Neural progenitor cell (in vitro differentiated cells): ENCODE data around the gene LZTS2. TPM values are rescaled to one million over a fixed set of nuclear protein-coding genes. Genes with fewer than 3 reads are reported as not detected.

Source experiments
- DNase-seq: peaks from one replicate; pipeline ENCODE4 v3.0.0-alpha.2; 2016; ENCODE audit warnings: low spot score
- H2AFZ ChIP-seq: fragments of 200-600 bp; sonication (generic); replicated peaks from 2 replicates; pipeline ENCODE4 v1.6.1; 2016; ENCODE audit warnings: antibody characterized with exemption
- H3F3A ChIP-seq: fragments of 200-600 bp; sonication (generic); 2 replicates; pipeline ENCODE4 v1.6.1; 2016; ENCODE audit warnings: antibody characterized with exemption, low read depth
- H3K27ac ChIP-seq: fragments of 200-600 bp; sonication (generic); 2 replicates; pipeline ENCODE4 v1.5.1; 2016; ENCODE audit warnings: mild to moderate bottlenecking
- H3K27me3 ChIP-seq: fragments of 200-600 bp; sonication (generic); 2 replicates; pipeline ENCODE4 v1.6.1; 2016; ENCODE audit warnings: mild to moderate bottlenecking, moderate library complexity
- H3K36me3 ChIP-seq: fragments of 200-600 bp; sonication (generic); 2 replicates; pipeline ENCODE4 v1.5.1; 2016
- H3K4me1 ChIP-seq: fragments of 200-600 bp; sonication (generic); 2 replicates; pipeline ENCODE4 v1.6.1; 2016; ENCODE audit warnings: mixed run types
- H3K4me2 ChIP-seq: fragments of 200-600 bp; sonication (generic); 2 replicates; pipeline ENCODE4 v1.6.1; 2016
- H3K4me3 ChIP-seq: fragments of 200-600 bp; sonication (generic); 2 replicates; pipeline ENCODE4 v1.5.1; 2016
- H3K79me2 ChIP-seq: fragments of 200-600 bp; sonication (generic); 2 replicates; pipeline ENCODE4 v1.6.1; 2016; ENCODE audit warnings: low read depth
- H3K9ac ChIP-seq: fragments of 200-600 bp; sonication (generic); 2 replicates; pipeline ENCODE4 v1.6.1; 2016
- H3K9me3 ChIP-seq: fragments of 200-600 bp; sonication (generic); 2 replicates; pipeline ENCODE4 v1.5.1; 2016; ENCODE audit warnings: low read depth
- H4K20me1 ChIP-seq: fragments of 200-600 bp; sonication (generic); 2 replicates; pipeline ENCODE4 v1.6.1; 2016; ENCODE audit warnings: low read depth
- H3K27ac Mint-ChIP-seq: 3 replicates; pipeline ENCODE4 v1.8.0; 2021; ENCODE audit warnings: mixed read lengths
- H3K27me3 Mint-ChIP-seq: 2 replicates; pipeline ENCODE4 v1.8.0; 2022; ENCODE audit warnings: low read depth, mild to moderate bottlenecking, inconsistent platforms, moderate library complexity, mixed read lengths; ENCODE audit not compliant: insufficient read depth
- H3K36me3 Mint-ChIP-seq: 3 replicates; pipeline ENCODE4 v1.8.0; 2021; ENCODE audit warnings: mixed read lengths
- H3K4me1 Mint-ChIP-seq: 3 replicates; pipeline ENCODE4 v1.8.0; 2021; ENCODE audit warnings: mixed read lengths
- H3K4me3 Mint-ChIP-seq: 3 replicates; pipeline ENCODE4 v1.8.0; 2021; ENCODE audit warnings: mild to moderate bottlenecking, moderate library complexity, mixed read lengths
- H3K9me3 Mint-ChIP-seq: 3 replicates; pipeline ENCODE4 v1.8.0; 2020; ENCODE audit warnings: mixed read lengths
- CTCF ChIP-seq: fragments of 200-600 bp; sonication (generic); IDR thresholded peaks from 2 replicates; pipeline ENCODE4 v1.5.1; 2017; ENCODE audit warnings: antibody characterized with exemption, mild to moderate bottlenecking
- EZH2 ChIP-seq: fragments of 200-600 bp; sonication (generic); IDR thresholded peaks from 2 replicates; pipeline ENCODE4 v1.6.1; 2017; ENCODE audit warnings: antibody characterized with exemption, mild to moderate bottlenecking, moderate library complexity
- EZH2phosphoT487 ChIP-seq: fragments of 200-600 bp; sonication (generic); IDR thresholded peaks from 2 replicates; pipeline ENCODE4 v1.6.1; 2017; ENCODE audit warnings: antibody characterized with exemption
- total RNA-seq: library from RNA; depleted of rRNA; stranded (reverse); fragments of >200 nt; gene quantifications from 2 replicates; pipeline ENCODE4 v1.2.3, GENCODE V29; 2015; ENCODE audit warnings: low replicate concordance

The LZTS2 gene
- total RNA-seq, 1 donor from 2014 or later: 34.7 TPM

DNA sequence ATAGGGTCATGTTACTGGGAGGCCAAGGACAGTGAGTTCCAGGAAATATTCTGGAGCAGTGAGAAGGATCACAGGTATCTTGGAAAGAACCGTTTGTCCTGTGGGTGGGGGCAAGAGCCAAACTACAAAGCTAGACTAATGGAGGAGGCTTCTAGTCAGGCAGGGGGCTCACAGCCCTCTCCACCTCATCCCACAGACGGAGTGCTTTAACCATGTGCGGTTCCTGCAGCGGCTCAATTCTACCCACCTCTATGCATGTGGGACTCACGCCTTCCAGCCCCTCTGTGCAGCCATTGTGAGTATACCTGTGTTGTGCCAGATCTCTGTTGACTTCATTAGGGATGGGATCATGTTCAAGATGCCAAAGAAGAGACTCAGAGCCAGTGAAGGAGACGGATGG lies 22.2 kb upstream of the LZTS2 start:
- Histone ChIP-seq H3K4me1 (no peaks in the 10 kb centered on the region), H3K4me3 (no peak overlapping the region), H3K27ac (no peak overlapping the region), H3K36me3 (no peaks in the 10 kb centered on the region), H4K20me1 (no peaks in the 10 kb centered on the region), H3K79me2 (no peaks in the 10 kb centered on the region), H2AFZ (no peak overlapping the region), H3F3A (no peaks in the 10 kb centered on the region), H3K9me3 (no peaks in the 10 kb centered on the region), H3K27me3 (no peaks in the 10 kb centered on the region), H3K9ac (no peak overlapping the region), H3K4me2 (no peak overlapping the region)
- Mint-ChIP-seq H3K27ac (no peak overlapping the region), H3K27me3 (peaks cover 12% of the 10 kb centered on the region), H3K4me3 (no peak overlapping the region), H3K4me1 (peaks cover 4% of the 10 kb centered on the region), H3K36me3 (peaks cover 12% of the 10 kb centered on the region), H3K9me3 (no peaks in the 10 kb centered on the region)
- no peak for DNase-seq
- TF ChIP-seq EZH2 (no peak), CTCF (no peak), EZH2phosphoT487 (no peak)

DNA sequence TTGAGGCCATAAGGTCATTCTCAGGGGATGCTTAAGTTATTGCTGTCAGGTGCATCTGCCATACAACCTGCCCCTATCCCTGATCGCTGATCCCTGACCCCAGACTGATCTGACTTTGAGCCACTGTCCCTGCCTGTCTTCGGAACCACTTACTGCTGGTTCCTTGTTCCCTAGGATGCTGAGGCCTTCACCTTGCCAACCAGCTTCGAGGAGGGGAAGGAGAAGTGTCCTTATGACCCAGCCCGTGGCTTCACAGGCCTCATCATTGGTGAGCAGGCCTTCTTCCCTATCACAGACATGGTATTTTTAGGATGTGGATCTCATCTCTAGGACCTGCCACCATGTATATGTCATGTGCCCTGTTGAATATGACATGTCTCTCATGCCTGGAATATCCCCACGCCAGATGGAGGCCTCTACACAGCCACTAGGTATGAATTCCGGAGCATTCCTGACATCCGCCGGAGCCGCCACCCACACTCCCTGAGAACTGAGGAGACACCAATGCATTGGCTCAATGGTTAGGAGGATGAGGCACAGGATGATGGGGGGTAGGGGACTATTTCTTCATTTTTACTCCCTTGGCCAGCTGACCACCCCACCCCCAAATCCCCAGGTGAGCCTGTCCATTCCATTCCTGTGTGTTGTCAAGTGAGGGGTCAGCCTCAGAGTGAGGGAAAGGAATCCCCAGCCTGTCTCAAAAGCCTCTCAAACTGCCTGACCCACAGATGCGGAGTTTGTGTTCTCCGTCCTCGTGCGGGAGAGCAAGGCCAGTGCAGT lies 21.3 kb upstream of the LZTS2 start:
- H3K4me1 Mint-ChIP-seq: no peaks in the 10 kb centered on the region

GRCh38 chr10:100978901-100979195 lies 20.8 kb upstream of the LZTS2 start:
- Histone ChIP-seq H3K79me2 (no peaks in the 10 kb centered on the region), H3K27me3 (no peaks in the 10 kb centered on the region), H2AFZ (no peak overlapping the region), H3K27ac (no peak overlapping the region), H3K4me2 (no peak overlapping the region), H3K4me1 (no peaks in the 10 kb centered on the region), H3K36me3 (no peaks in the 10 kb centered on the region), H4K20me1 (no peaks in the 10 kb centered on the region), H3F3A (no peaks in the 10 kb centered on the region), H3K4me3 (no peak overlapping the region), H3K9me3 (no peaks in the 10 kb centered on the region), H3K9ac (no peak overlapping the region)
- no peak for DNase-seq
- Mint-ChIP-seq H3K4me3 (no peak overlapping the region), H3K4me1 (no peaks in the 10 kb centered on the region), H3K36me3 (peaks cover 16% of the 10 kb centered on the region), H3K27me3 (peaks cover 10% of the 10 kb centered on the region), H3K27ac (no peak overlapping the region), H3K9me3 (no peaks in the 10 kb centered on the region)
- TF ChIP-seq CTCF (no peak), EZH2phosphoT487 (no peak), EZH2 (no peak)

More for the DNA sequence above, 21.3 kb upstream of the LZTS2 start:
- Histone ChIP-seq H2AFZ (no peak overlapping the region), H3K4me1 (no peaks in the 10 kb centered on the region), H3K4me2 (no peak overlapping the region), H3K27me3 (no peaks in the 10 kb centered on the region), H3K79me2 (no peaks in the 10 kb centered on the region), H3K9ac (no peak overlapping the region), H3K27ac (no peak overlapping the region), H3K9me3 (no peaks in the 10 kb centered on the region), H3F3A (no peaks in the 10 kb centered on the region), H4K20me1 (no peaks in the 10 kb centered on the region), H3K4me3 (no peak overlapping the region), H3K36me3 (no peaks in the 10 kb centered on the region)
- H3K27me3 Mint-ChIP-seq: peaks cover 11% of the 10 kb centered on the region
- H3K27ac Mint-ChIP-seq: no peak overlapping the region
- no peak overlapping the region for H3K4me3 Mint-ChIP-seq
- TF ChIP-seq EZH2phosphoT487: no peak
- no peak for TF ChIP-seq CTCF
- no peak for TF ChIP-seq EZH2
- H3K36me3 Mint-ChIP-seq: peaks cover 16% of the 10 kb centered on the region
- DNase-seq: no peak
- H3K9me3 Mint-ChIP-seq: no peaks in the 10 kb centered on the region
